Right ventricle myocardium inferior (tissue), 1 donor: Measurements from ENCODE around the gene ECSCR. TPM values are rescaled to one million over a fixed set of nuclear protein-coding genes. Genes with fewer than 3 reads are reported as not detected.
"Not testable (repeated sequence)": the region's sequence is repeated elsewhere in the genome, so short reads cannot be mapped to it uniquely, and the experiment has no call there.

Experiments
- ATAC-seq: fragments of 200-7000 bp; cut with Tn5 transposase; one replicate; pipeline ENCODE4 v1.9.1; 2020; ENCODE audit warnings: mild to moderate bottlenecking, moderate library complexity
- DNase-seq: peaks from one replicate; pipeline ENCODE4 v3.0.0; 2021; ENCODE audit errors: missing footprints
- intact Hi-C: fragments of 100-400 bp; cut with DNase I; formaldehyde crosslinking; loops from one replicate; pipeline ENCODE4 v1.11.0; 2022
- total RNA-seq: library from RNA; stranded (reverse); fragmentation: NEBNext Ultra II Directional; extraction: Animal tissue kit (Norgen Biotek cat#: 25700); gene quantifications from one replicate; pipeline ENCODE4 v1.2.1, GENCODE V29; 2021
- donor health status: DM: no; HTN: yes; CAD: no; lungs with severe emphysema.

The ECSCR gene
- total RNA-seq, 1 donor from 2014 or later, result 21.4 TPM

- intact Hi-C loops, result loop anchor here (1.0 kb wide), 1 partner anchor 91 kb away; no protein-coding TSS in a partner anchor
- ATAC-seq, result no peak
- DNase-seq, result no peak
Measured at GRCh38 chr5:139422307-139422893, 40.1 kb downstream of the ECSCR start.

DNA sequence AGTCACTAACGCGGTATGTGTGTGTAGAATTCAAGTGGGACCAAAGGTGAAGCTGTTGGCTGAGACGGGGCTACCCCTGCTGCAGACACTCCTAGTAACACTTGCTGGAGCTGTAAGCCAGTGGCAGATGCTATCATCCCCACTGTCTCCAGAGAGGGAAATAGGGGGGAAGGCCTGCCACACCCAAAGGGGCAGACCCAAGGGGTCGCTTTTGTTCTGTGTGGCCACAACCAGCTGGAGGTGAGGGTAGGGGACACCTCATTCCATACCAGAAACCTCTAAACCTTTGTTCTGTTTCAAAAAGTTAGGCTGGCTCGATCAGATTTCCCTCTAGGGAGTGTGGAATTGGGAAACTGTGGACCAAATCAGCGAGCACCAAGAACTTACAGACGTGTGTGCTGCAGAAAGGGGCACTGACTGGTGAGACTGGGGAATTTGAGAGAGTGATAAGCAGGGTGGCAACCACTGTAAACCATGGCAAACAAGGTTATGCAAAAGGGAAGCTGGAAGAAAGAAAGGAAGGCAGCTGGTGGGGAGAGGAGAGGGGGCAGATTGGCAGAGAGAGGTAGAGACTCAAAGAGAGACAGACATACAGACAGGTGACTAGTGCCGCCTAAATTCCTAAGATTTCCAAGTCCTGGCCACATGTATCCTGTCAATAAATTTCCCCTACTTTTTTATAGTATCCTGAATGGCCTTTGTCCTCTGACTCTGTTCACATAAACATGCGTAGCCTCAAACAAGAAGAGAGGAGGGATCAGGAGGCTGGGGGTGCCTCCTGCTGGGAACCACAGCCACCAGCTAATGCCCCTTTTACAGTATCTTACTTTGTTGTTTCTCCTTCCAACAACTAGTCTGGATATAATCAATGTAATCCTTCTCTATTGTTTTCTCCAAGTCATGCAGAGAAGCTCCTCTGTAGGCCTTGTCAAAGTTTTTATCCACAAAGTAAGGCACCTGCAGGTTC is 43.0 kb downstream of the ECSCR start:
- DNase-seq (no peak), ATAC-seq (peak; percentile 40)
- intact Hi-C loops, result no loop called here

DNA sequence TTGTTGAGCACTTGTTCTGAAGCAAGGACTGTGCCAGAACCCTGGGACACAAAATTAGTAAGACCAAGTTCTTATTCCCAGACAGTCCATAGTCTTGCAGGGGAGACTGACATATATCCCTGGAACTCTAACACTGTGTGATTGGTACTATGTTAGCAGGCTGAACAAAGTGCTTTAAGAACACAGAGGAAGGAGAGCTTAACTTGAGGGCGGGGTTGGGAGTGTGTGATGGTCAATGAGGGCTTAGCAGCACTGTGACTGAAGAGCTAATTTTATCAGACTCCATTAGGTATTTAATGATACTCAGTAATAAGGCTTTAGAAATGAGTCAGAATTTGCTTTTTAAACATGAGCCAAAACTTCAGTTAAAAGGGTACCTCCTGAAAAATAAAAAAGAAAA is 43.8 kb downstream of the ECSCR start:
- intact Hi-C loops, result no loop called here
- DNase-seq (no peak), ATAC-seq (peak; percentile 68)

- DNase-seq (no peak), ATAC-seq (peak; percentile 69)
- intact Hi-C loops, result no loop called here
Measured at GRCh38 chr5:139417214-139417613, 45.3 kb downstream of the ECSCR start.

GRCh38 chr5:139416651-139417050 is 45.9 kb downstream of the ECSCR start:
- no peak for DNase-seq
- intact Hi-C loops, result no loop called here
- no peak for ATAC-seq

DNA sequence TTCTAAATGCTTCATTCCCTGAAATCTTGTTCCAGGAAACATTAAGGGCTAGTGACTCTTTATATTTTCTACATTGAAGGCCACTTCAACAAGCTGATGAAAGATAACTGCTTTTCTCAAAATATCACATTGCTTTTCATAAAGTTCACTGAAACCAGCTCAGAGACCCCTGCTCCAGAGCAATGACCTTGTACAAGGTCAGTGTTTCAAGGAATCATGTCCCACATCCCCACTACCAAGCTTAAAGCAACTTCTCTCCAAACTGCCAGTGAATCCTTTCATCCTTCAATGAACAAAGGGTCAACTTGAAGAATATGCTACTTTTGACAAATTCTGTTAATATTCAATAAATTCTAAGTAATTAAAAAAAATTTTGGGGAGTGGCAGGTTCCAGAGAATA is 46.7 kb downstream of the ECSCR start:
- DNase-seq (no peak), ATAC-seq (no peak)
- intact Hi-C loops, result loop anchor here (1.0 kb wide), 2 partner anchors 21 to 25 kb away; partner anchors contain the start of gene PROB1

DNA sequence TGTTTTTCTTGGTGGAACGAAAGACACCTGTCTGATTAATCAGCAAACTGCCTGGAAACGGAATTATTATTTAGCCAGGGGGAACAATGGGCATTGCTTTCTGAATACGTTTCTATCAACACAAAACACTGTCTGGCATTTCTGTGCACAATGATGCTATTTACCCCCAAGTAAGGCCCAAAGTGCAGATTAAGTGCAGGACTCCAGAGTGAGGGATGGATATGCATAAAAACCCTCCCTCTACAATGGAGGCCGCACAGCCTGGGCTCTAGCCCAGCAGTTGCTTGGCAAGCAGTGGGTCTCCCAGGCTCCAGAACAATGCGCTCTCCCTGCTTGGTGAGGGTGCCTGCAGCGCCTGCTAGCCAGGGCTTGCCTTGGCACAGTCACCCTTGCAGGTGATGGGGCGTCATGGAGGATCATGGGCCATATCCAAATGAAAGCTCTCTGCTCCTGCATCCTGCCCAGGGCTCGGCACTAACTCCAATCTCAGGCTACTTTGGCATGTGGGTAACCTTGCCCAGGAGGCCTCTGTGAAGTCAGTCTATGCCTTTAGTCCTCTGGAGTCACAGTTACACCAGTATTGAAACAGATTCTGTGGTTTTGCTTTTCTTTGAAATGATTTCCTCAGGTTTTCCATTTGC is 47.2 kb downstream of the ECSCR start:
- DNase-seq (peak; percentile 80), ATAC-seq (peak; percentile 72)
- intact Hi-C loops, result loop anchor here (1.0 kb wide), 2 partner anchors 20 to 24 kb away; partner anchors contain the start of gene PROB1

GRCh38 chr5:139414581-139415130 is 47.9 kb downstream of the ECSCR start:
- no peak for DNase-seq
- intact Hi-C loops, result loop anchor here (1.0 kb wide), 2 partner anchors 19 to 23 kb away; partner anchors contain the start of gene PROB1
- ATAC-seq, result no peak

GRCh38 chr5:139413963-139414362 is 48.6 kb downstream of the ECSCR start:
- intact Hi-C loops, result no loop called here
- ATAC-seq (no peak), DNase-seq (no peak)

DNA sequence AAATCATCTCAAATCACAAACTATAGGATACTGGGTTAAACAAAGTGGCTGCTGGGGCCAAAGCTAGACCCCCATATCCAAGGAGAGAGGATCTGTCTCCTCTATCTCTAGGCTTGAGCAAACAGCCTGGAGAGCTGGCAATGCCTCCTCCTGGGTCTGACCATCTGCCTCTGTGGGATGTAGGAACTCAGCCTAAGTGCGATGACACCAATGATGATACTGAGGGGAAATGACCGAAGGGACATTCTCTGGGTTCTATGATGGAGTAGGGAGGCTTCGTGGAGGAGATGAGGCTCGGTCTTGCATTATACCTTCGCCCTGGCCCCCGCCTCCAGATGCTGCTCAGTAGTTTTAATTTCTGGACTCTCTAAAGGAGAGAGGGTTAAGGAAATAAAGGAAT is 49.4 kb downstream of the ECSCR start:
- intact Hi-C loops, result no loop called here
- DNase-seq (no peak), ATAC-seq (no peak)

DNA sequence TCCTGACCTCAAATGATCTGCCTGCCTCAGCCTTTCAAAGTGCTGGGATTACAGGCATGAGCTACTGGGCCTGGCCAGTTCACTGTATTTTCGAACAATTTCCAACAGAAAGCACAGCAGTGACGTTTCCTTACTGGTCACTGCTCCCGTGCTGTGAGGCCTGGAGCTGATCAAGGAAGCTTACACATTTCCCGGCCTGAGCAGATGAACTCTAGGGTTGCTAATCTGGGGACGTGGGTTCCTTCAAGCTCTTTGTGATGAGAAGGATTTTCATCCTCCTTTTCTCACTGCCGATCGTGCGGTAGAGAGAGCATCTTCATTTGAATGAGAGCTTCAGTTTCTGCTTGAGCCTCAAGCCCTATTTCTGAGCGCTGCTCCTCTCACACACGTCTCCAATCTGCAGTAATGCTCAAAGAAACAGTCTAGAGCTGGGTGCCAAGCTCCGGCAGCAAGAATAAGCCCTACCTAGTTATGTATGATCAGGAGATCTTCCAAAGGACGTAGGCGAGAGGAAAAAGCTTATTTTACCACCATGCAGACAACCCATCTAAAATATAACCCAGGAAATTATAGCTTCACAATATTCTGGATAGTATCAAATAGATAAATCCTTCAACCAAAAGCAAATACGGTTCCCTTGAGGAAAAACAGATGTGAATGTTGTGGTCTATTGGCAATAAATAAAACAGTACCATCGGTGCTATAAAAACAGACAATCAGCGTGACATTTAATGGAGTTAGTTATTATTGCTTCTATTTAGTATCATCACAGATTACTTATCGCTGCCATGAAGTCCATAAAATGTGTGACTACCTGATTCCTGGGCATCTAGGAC is 51.3 kb downstream of the ECSCR start:
- no peak for ATAC-seq
- no peak for DNase-seq
- intact Hi-C loops, result no loop called here

GRCh38 chr5:139410121-139410992 is 52.2 kb downstream of the ECSCR start:
- ATAC-seq (no peak), DNase-seq (no peak)
- intact Hi-C loops, result no loop called here

DNA sequence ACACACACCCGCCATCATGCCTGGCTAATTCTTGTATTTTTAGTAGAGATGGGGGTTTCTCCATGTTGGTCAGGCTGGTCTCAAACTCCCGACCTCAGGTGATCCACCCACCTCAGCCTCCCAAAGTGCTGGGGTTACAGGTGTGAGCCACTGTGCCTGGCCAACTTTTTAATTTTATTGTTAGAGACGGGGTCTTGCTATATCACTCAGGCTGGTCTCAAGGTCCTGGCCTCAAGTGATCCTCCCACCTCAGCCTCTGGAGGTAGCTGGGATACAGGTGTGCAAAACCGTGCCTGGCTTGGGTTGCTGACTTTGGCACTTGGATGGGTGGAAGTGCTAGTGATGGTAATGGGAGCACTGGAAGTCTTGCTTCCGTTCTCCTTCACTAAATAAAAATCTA is 53.4 kb downstream of the ECSCR start:
- DNase-seq, ATAC-seq, intact Hi-C loops: not testable (repeated sequence)

DNA sequence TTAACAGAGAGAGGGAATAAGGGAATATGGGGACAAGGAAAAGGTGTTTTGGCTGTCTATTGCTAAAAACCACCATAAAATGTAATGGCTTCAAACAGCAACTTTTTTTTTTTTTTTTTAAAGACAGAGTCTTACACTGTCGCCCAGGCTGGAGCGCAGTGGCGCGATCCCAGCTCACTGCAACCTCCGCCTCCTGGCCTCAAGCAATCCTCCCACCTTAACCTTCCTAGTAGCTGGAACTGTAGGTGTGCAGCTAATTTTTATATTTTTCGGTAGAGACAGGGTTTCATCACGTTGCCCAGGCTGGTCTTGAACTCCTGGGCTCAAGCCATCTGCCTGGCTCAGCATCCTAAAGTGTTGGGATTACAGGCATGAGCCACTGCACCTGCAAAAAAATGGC is 54.4 kb downstream of the ECSCR start:
- intact Hi-C loops, result no loop called here
- ATAC-seq (no peak), DNase-seq (no peak)

GRCh38 chr5:139407517-139407916 is 55.0 kb downstream of the ECSCR start:
- DNase-seq (no peak), ATAC-seq (no peak)
- intact Hi-C loops, result no loop called here

GRCh38 chr5:139406963-139407362 is 55.6 kb downstream of the ECSCR start:
- no peak for DNase-seq
- intact Hi-C loops, result no loop called here
- no peak for ATAC-seq

DNA sequence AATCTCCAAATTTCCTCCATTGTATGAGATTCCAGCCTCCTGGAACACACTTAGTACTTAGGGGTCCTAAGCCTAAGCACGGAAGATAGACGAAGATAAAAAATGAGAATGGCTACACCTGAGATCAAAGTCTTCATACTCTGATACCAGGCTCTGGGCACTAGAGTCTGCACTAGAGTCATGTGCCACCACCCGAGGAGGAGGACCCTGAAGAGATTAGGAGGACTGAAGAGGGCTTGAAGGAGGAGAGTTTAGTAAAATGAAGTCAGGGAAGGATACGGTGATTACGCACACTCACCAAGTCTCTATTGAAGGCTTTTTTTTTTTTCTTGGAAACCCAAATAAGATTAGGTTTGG is 58.1 kb downstream of the ECSCR start:
- ATAC-seq (no peak), DNase-seq (no peak)
- intact Hi-C loops, result no loop called here
